ENCODE measurements around the gene ZBTB21. TPM values are rescaled to one million over a fixed set of nuclear protein-coding genes. Genes with fewer than 3 reads are reported as not detected.

Gene ZBTB21
- total and polyA plus RNA-seq, 12 donors: 1.3 to 15.2 (median 6.1) TPM

DNA sequence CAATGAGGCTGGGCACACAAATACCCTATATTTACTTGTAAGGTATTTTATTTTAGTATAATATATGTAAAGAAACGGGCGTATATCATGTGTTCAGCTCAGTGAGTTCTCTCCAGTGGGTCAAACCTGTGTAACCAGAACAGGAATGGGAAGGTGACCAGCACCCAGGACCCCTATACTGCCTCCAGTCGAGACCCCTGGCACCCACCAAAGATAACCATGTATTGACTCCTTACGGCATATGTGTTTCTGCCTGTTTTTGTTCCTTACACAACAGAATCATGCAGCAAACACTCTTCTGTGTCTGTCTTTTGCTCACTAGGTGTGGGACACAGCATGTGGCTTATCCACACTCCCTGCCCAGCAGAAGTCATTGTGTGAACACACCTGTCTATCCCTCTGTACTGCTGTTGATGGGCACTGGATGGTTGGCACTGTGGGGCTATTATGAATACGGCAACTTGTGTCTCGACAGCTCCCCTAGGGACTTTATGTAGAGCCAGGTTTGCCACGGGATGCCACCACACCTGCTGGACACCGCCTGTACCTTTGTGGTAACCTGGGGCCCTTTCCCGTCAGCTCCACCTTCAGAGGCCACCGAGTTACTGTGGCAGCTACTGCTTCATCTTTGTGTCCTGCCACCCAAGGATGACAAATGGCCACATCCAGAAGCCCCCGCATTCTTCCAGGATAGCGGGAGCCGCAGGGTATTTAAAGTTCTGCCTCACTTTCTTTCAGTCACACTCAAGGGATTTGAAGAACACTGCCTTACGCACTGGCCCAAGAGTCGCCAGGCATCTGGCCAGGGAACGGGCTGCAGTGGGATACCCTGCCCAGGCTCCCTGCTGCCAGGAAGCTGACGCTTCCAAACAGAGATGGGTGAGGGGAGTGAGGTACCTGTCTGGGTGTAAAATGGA lies 32.9 kb downstream of the ZBTB21 start:
- no peak for DNase-seq
- peaks cover 0 to 18% (median 11%) of the 10 kb centered on the region in 9 donors for H3K4me1 ChIP-seq
- intact Hi-C loops (cut with DNase I): no loop called here
- no peak overlapping the region for H3K4me3 ChIP-seq
- ATAC-seq: no peak
- H3K36me3 ChIP-seq: no peaks in the 10 kb centered on the region
- no peaks in the 10 kb centered on the region for H3K27me3 ChIP-seq
- H3K27ac ChIP-seq: no peak overlapping the region
- TF ChIP-seq, protein P1, sequence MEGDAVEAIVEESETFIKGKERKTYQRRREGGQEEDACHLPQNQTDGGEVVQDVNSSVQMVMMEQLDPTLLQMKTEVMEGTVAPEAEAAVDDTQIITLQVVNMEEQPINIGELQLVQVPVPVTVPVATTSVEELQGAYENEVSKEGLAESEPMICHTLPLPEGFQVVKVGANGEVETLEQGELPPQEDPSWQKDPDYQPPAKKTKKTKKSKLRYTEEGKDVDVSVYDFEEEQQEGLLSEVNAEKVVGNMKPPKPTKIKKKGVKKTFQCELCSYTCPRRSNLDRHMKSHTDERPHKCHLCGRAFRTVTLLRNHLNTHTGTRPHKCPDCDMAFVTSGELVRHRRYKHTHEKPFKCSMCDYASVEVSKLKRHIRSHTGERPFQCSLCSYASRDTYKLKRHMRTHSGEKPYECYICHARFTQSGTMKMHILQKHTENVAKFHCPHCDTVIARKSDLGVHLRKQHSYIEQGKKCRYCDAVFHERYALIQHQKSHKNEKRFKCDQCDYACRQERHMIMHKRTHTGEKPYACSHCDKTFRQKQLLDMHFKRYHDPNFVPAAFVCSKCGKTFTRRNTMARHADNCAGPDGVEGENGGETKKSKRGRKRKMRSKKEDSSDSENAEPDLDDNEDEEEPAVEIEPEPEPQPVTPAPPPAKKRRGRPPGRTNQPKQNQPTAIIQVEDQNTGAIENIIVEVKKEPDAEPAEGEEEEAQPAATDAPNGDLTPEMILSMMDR (IDR thresholded peaks at IDR 0.05): no peak
- WGBS, 2 donors: 89 to 91% methylated on average over 17 of the region's 17 CpGs
- peaks cover 0 to 14% (median 0%) of the 10 kb centered on the region in 11 donors for H3K9me3 ChIP-seq

DNA sequence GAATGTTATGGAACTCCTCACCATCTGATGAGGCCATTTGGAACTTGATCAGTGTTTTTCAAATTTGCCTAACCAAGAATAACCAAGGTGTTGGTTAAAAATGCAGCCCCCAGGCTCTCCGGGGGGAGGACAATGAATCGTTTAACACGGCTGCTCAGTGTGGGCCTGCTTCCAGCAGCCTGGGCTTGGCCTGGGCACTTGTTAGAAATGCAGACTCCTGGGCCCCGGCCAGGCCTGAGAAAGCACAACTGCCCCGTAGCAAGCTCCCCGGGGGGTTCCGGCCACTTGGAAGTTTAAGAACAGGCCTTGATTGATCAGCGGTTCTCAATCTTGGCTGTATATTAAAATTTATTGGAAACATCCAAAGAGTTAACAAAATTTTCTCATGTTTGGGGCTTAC lies 33.5 kb downstream of the ZBTB21 start:
- Histone ChIP-seq H3K4me1 (peaks cover 0 to 18% (median 11%) of the 10 kb centered on the region in 9 donors), H3K27ac (no peak overlapping the region), H3K4me3 (no peak overlapping the region), H3K36me3 (no peaks in the 10 kb centered on the region), H3K9me3 (peaks cover 0 to 14% (median 0%) of the 10 kb centered on the region in 11 donors), H3K27me3 (no peaks in the 10 kb centered on the region)
- DNase-seq (no peak), ATAC-seq (no peak)
- WGBS, 2 donors: 89 to 92% methylated on average over 8 of the region's 8 CpGs
- TF ChIP-seq, protein P1 (IDR thresholded peaks at IDR 0.05): no peak
- intact Hi-C loops (cut with DNase I): no loop called here

DNA sequence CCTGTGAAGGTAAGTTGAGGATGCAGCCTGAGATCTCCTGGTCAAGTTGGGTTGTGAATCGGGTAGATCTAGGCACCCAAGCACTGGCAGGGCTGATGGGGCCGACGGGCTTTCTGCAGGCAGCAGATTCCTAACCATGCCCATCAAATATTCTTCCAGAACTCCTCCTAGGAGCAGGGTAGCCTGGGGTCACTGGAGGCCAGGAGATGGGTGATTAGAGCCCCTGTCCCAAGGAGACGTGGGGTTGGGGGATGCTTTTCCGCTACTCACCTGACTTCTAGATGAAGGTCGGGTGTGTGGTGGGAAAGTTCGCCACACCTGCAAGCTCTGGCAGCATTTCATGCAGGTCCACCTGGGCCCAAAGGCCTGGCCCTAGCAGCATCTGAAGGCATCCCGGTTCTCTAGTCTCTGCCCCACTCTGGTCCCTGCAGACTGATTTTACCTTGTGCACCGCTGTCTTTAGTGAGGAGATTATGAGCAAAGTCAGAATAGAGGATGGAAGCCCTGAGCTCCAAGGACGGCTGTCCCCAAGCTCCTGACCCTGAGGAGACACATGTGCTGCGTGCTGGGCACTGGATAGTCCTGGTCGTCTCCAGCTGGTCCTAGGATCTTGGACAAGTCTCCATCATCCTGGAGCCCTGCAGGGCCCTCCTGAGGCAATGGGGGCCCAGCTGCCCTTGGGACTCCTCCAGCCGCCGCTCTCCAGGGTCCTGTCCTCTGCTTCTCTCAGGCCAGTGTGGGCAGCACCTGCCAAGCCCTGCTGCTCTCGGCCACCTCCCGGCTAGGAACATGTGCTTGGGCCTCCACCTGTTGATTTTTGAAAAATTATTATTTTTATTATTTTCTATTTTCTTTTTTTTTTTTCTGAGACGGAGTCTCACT lies 34.5 kb downstream of the ZBTB21 start:
- TF ChIP-seq, protein P1 (IDR thresholded peaks at IDR 0.05): no peak
- peak in 1 of 8 donors; percentile 54 for ATAC-seq
- H3K9me3 ChIP-seq: peaks cover 0 to 14% (median 0%) of the 10 kb centered on the region in 11 donors
- H3K27ac ChIP-seq: no peak overlapping the region
- WGBS, 2 donors: 93% methylated on average over 17 of the region's 17 CpGs
- no peaks in the 10 kb centered on the region for H3K36me3 ChIP-seq
- no peak overlapping the region for H3K4me3 ChIP-seq
- intact Hi-C loops (cut with DNase I): no loop called here
- peaks cover 0 to 18% (median 11%) of the 10 kb centered on the region in 9 donors for H3K4me1 ChIP-seq
- no peak for DNase-seq
- H3K27me3 ChIP-seq: no peaks in the 10 kb centered on the region

- Histone ChIP-seq H3K4me3 (no peak overlapping the region), H3K27me3 (no peaks in the 10 kb centered on the region), H3K36me3 (no peaks in the 10 kb centered on the region), H3K4me1 (peaks cover 0 to 18% (median 11%) of the 10 kb centered on the region in 9 donors), H3K9me3 (peaks cover 0 to 10% (median 0%) of the 10 kb centered on the region in 11 donors), H3K27ac (peak overlapping the region in 3 of 10 donors; percentile 54 to 60 (median 58))
- WGBS, 2 donors: 87 to 90% methylated on average over 4 of the region's 4 CpGs
- TF ChIP-seq, protein P1 (IDR thresholded peaks at IDR 0.05): no peak
- ATAC-seq: peak in 1 of 8 donors; percentile 16
- intact Hi-C loops (cut with DNase I): no loop called here
- DNase-seq: no peak
Observed at GRCh38 chr21:41974752-41975053, 35.5 kb downstream of the ZBTB21 start.

Measured in heart right ventricle (tissue), 16 donors.